ENCODE results near the gene CACNA1B. TPM values are rescaled to one million over a fixed set of nuclear protein-coding genes. Genes with fewer than 3 reads are reported as not detected.

The CACNA1B gene
- total RNA-seq, 1 experiment from 2014 or later, result 1.7 TPM

- Histone ChIP-seq H3K4me2 (ENCODE audit: low read length) (no peak overlapping the region), H2AFZ (ENCODE audit: low read depth, low read length, poor library complexity, severe bottlenecking) (no peak overlapping the region), H3K27ac (ENCODE audit: low read depth, low read length) (no peak overlapping the region), H3K36me3 (ENCODE audit: control insufficient read depth in 1 of 2, insufficient read depth in 2 of 2, low read length in 2 of 2) (no peaks in the 10 kb centered on the region), H4K20me1 (ENCODE audit: insufficient read depth) (no peaks in the 10 kb centered on the region), H3K4me1 (ENCODE audit: control insufficient read depth in 1 of 2, insufficient read depth in 2 of 2, low read length in 2 of 2) (no peaks in the 10 kb centered on the region), H3K9ac (ENCODE audit: low read length) (no peak overlapping the region), H3K79me2 (ENCODE audit: insufficient read depth, low read length) (no peaks in the 10 kb centered on the region), H3K9me3 (ENCODE audit: control insufficient read depth in 1 of 2, insufficient read depth in 1 of 2, low read depth in 1 of 2, low read length in 2 of 2) (no peaks in the 10 kb centered on the region), H3K4me3 (replicated peaks in 1 of 2; ENCODE audit: low read depth in 1 of 2, low read length in 2 of 2) (no peak overlapping the region), H3K27me3 (ENCODE audit: insufficient read depth, low read length) (no peaks in the 10 kb centered on the region), H3K9me2 (ENCODE audit: insufficient read depth) (no peaks in the 10 kb centered on the region)
- DNase-seq (ENCODE audit: low read depth, low spot score), result no peak
- no peak for TF ChIP-seq ZBTB33 (IDR thresholded peaks at IDR 0.05; ENCODE audit: extremely low read depth, insufficient replicate concordance, low read length)
- no peak for TF ChIP-seq POLR2AphosphoS5 (IDR thresholded peaks at IDR 0.05; ENCODE audit: low read depth, low read length)
- TF ChIP-seq TCF7L2 (IDR thresholded peaks at IDR 0.05; ENCODE audit: borderline replicate concordance, extremely low read depth, insufficient read depth, insufficient read length), result no peak
- intact Hi-C loops (cut with micrococcal nuclease), result no loop called here
- POLR2A ChIA-PET, result no interaction called here
- CTCF ChIA-PET, result no interaction called here
- RAD21 ChIA-PET (ENCODE audit: low non-redundant PET in 1 of 2, low total read pairs in 2 of 2, uncharacterized antibody in 2 of 2, unreplicated experiment in 2 of 2), result no interaction called here
- no peak for ATAC-seq
- no TSS peak for BruUV-seq (replicated peaks)
Measured at GRCh38 chr9:138047469-138048040, 170.0 kb downstream of the CACNA1B start.

GRCh38 chr9:138048184-138048583, 170.6 kb downstream of the CACNA1B start:
- no peaks in the 10 kb centered on the region for H3K27me3 ChIP-seq (ENCODE audit: insufficient read depth, low read length)
- TF ChIP-seq JUND (IDR thresholded peaks at IDR 0.05) (no peak), SP1 (IDR thresholded peaks at IDR 0.05; ENCODE audit: low read depth) (no peak), TCF7L2 (IDR thresholded peaks at IDR 0.05; ENCODE audit: borderline replicate concordance, extremely low read depth, insufficient read depth, insufficient read length) (no peak), RAD21 (IDR thresholded peaks at IDR 0.05; ENCODE audit: low read depth) (no peak), SRF (IDR thresholded peaks at IDR 0.05; ENCODE audit: low read depth) (no peak), ZFX (IDR thresholded peaks at IDR 0.05) (no peak), ATF3 (IDR thresholded peaks at IDR 0.05) (no peak), FOSL1 (IDR thresholded peaks at IDR 0.05; ENCODE audit: low read depth) (no peak), MAX (IDR thresholded peaks at IDR 0.05) (no peak), ZBTB33 (IDR thresholded peaks at IDR 0.05; ENCODE audit: extremely low read depth, insufficient replicate concordance, low read length) (no peak), CEBPB (IDR thresholded peaks at IDR 0.05; ENCODE audit: low read depth) (no peak), EZH2 (IDR thresholded peaks at IDR 0.05) (no peak), YY1 (IDR thresholded peaks at IDR 0.05; ENCODE audit: extremely low read depth, insufficient replicate concordance, low read depth, low read length) (no peak), SIN3A (IDR thresholded peaks at IDR 0.05; ENCODE audit: low read depth) (no peak), ZNF274 (IDR thresholded peaks at IDR 0.05; ENCODE audit: low read depth, low read length) (no peak), ELF1 (IDR thresholded peaks at IDR 0.05; ENCODE audit: borderline replicate concordance, low read depth) (no peak), EGR1 (IDR thresholded peaks at IDR 0.05; ENCODE audit: low read depth) (no peak)

More at GRCh38 chr9:138048184-138048583, 170.6 kb downstream of the CACNA1B start:
- Histone ChIP-seq H3K4me1 (ENCODE audit: control insufficient read depth in 1 of 2, insufficient read depth in 2 of 2, low read length in 2 of 2) (peaks cover 0 to 3% of the 10 kb centered on the region in 2 experiments; a peak in 2 of 4 replicates), H3K79me2 (ENCODE audit: insufficient read depth, low read length) (no peaks in the 10 kb centered on the region), H3K9me2 (ENCODE audit: insufficient read depth) (no peaks in the 10 kb centered on the region), H3K4me2 (ENCODE audit: low read length) (no peak overlapping the region), H3K27ac (ENCODE audit: low read depth, low read length) (no peak overlapping the region), H4K20me1 (ENCODE audit: insufficient read depth) (no peaks in the 10 kb centered on the region), H2AFZ (ENCODE audit: low read depth, low read length, poor library complexity, severe bottlenecking) (no peak overlapping the region), H3K9ac (ENCODE audit: low read length) (no peak overlapping the region), H3K36me3 (ENCODE audit: control insufficient read depth in 1 of 2, insufficient read depth in 2 of 2, low read length in 2 of 2) (no peaks in the 10 kb centered on the region), H3K9me3 (ENCODE audit: control insufficient read depth in 1 of 2, insufficient read depth in 1 of 2, low read depth in 1 of 2, low read length in 2 of 2) (no peaks in the 10 kb centered on the region), H3K4me3 (replicated peaks in 1 of 2; ENCODE audit: low read depth in 1 of 2, low read length in 2 of 2) (no peak overlapping the region)
- CTCF ChIA-PET, result no interaction called here
- POLR2A ChIA-PET, result no interaction called here
- intact Hi-C loops (cut with micrococcal nuclease), result no loop called here
- BruUV-seq (replicated peaks), result no TSS peak
- DNase-seq (ENCODE audit: low read depth, low spot score), result no peak
- RAD21 ChIA-PET (ENCODE audit: low non-redundant PET in 1 of 2, low total read pairs in 2 of 2, uncharacterized antibody in 2 of 2, unreplicated experiment in 2 of 2), result no interaction called here
- ATAC-seq, result no peak
